Thymus (tissue), 11 donors: Measurements from ENCODE around the gene SHANK1. TPM values are rescaled to one million over a fixed set of nuclear protein-coding genes. Genes with fewer than 3 reads are reported as not detected.
A peak's percentile ranks its signal among the peaks of the same experiment; 100 is the strongest.

Experiments used
- DNase-seq, 9 donors: peaks; one replicate each; pipeline ENCODE4 v3.0.0-alpha.2; 2013; ENCODE audit warnings: low spot score in 9 of 9, low read depth in 6 of 9, missing footprints in 1 of 9
- H3K27ac ChIP-seq, 2 donors: one replicate each; pipeline ENCODE4 v1.5.1; 2013; ENCODE audit warnings: control low read depth in 1 of 2, low read depth in 1 of 2, low read length in 1 of 2, mild to moderate bottlenecking in 1 of 2, moderate library complexity in 1 of 2
- H3K27me3 ChIP-seq, 2 donors: one replicate each; pipeline ENCODE4 v1.5.1; 2013; ENCODE audit warnings: low read length in 1 of 2; ENCODE audit not compliant: control insufficient read depth in 2 of 2, insufficient read depth in 1 of 2
- H3K36me3 ChIP-seq, 2 donors: one replicate each; pipeline ENCODE4 v1.5.1; 2013; ENCODE audit warnings: low read length in 1 of 2, mild to moderate bottlenecking in 1 of 2, moderate library complexity in 1 of 2; ENCODE audit not compliant: control insufficient read depth in 2 of 2, insufficient read depth in 2 of 2
- H3K4me1 ChIP-seq, 2 donors: one replicate each; pipeline ENCODE4 v1.5.1; 2013; ENCODE audit warnings: low read length in 2 of 2; ENCODE audit not compliant: control insufficient read depth in 2 of 2, insufficient read depth in 2 of 2
- H3K4me3 ChIP-seq, 2 donors: one replicate each; pipeline ENCODE4 v1.5.1; 2013; ENCODE audit warnings: low read length in 2 of 2, control low read depth in 1 of 2, mild to moderate bottlenecking in 1 of 2
- H3K9me3 ChIP-seq, 2 donors: one replicate each; pipeline ENCODE4 v1.5.1; 2013; ENCODE audit warnings: low read length in 1 of 2, mild to moderate bottlenecking in 1 of 2; ENCODE audit not compliant: control insufficient read depth in 2 of 2, insufficient read depth in 1 of 2
- WGBS: extraction: QIAGEN DNeasy Blood & Tissue Kit; methylation state at CpG from one replicate; pipeline ENCODE4 v1.1.7; 2013; 5-methylcytosine and 5-hydroxymethylcytosine counted together
- polyA plus RNA-seq: library from polyadenylated mRNA; stranded (reverse); fragments of 200-250 nt; gene quantifications from one replicate; pipeline ENCODE4 v1.2.3, GENCODE V29; 2013
- total RNA-seq: library from RNA; stranded (reverse); fragments of 120-200 nt; gene quantifications from one replicate; pipeline ENCODE4 v1.2.4, GENCODE V29; 2013
- donor health status: healthy.

Gene SHANK1
- total and polyA plus RNA-seq, 2 donors, result 0.39 to 1.8 TPM

DNA sequence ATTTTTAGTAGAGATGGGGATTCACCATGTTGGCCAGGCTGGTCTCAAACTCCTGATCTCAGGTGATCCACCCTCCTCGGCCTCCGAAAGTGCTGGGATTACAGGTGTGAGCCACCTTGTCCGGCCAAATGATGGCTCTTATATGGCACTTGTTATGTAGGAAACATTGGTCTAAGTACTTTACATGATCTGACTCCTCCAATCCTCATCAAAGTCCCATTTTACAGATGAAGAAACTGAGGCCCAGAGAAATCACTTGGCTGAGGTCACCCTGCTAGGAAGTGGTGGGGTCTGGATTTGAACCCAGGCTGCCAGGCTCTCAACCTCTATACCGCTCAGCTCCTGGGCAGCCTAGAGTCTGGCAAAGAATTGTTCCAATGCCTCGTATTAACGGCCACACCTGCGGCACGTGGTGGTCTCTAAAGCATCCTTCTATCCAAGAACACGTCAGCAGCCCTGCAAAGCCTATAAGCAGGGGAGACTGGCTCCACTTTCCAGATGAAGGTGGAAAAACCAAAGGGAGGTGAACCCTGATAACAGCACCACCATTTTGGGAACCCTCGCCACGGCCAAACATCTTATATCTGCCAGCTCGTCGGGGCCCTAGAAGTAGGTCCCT, 18.1 kb downstream of the SHANK1 start:
- H3K4me1 ChIP-seq, result no peaks in the 10 kb centered on the region
- 95% methylated on average over 13 of the region's 13 CpGs for WGBS
- H3K27me3 ChIP-seq, result peaks cover 10 to 40% of the 10 kb centered on the region in 2 donors

GRCh38 chr19:50697414-50698124, 22.0 kb downstream of the SHANK1 start:
- Histone ChIP-seq H3K27ac (no peak overlapping the region), H3K27me3 (peaks cover 38 to 50% of the 10 kb centered on the region in 2 donors), H3K9me3 (peaks cover 0 to 1% of the 10 kb centered on the region in 2 donors), H3K36me3 (no peaks in the 10 kb centered on the region), H3K4me3 (no peak overlapping the region), H3K4me1 (peaks cover 3 to 4% of the 10 kb centered on the region in 2 donors)
- DNase-seq, result no peak
- 83% methylated on average over 13 of the region's 13 CpGs for WGBS

More for the DNA sequence above, 18.1 kb downstream of the SHANK1 start:
- no peak for DNase-seq
- H3K27ac ChIP-seq, result no peak overlapping the region
- no peak overlapping the region for H3K4me3 ChIP-seq
- no peaks in the 10 kb centered on the region for H3K36me3 ChIP-seq
- no peaks in the 10 kb centered on the region for H3K9me3 ChIP-seq

- no peak overlapping the region for H3K4me3 ChIP-seq
- WGBS, result 54% methylated on average over 15 of the region's 15 CpGs
- peaks cover 3 to 4% of the 10 kb centered on the region in 2 donors for H3K4me1 ChIP-seq
- no peak for DNase-seq
- no peak overlapping the region for H3K27ac ChIP-seq
- H3K36me3 ChIP-seq, result no peaks in the 10 kb centered on the region
- H3K27me3 ChIP-seq, result peaks cover 37 to 49% of the 10 kb centered on the region in 2 donors
- peaks cover 0 to 1% of the 10 kb centered on the region in 2 donors for H3K9me3 ChIP-seq
These were observed 23.5 kb downstream of the SHANK1 start for GRCh38 chr19:50696094-50696483.

DNA sequence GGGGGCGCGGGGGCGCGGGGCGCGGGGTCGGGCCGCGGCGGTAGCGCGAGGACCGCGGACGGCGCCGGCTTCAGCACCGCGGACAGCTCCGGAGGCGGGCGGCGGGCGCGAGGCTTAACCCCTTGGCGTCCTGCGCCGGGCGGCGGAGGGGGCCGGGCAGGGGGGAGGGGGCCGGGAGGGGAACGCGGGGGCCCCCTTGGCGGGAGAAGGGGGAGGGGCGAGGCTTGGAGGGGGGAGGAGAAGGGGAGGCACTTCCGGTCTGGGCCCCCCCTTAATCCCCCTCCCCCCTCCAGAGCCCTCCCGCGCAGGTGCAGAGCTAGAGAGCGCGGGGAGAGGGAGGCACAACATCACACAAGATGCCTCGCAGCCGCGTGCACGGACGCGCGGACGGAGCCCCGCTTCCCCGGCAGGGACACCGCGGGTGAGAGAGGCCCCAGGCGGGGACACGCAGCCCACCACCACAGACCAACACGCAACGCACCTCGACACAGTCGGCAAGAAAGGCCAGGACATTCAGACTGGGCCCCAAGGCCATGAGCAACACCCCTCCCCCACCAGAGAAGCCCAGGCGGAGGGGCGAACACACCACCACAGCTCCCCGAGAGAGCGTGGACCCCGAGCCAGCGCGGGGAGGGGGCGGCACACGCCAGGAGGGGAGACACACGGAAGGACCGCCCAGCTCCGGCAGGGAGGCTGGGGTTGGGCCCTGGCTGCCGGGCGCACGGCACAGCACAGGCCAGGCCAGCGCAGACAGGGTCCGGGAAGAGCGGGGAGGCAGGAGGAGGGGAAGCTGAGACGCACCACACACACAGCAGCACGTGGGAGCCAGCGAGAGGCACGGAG, 24.1 kb downstream of the SHANK1 start:
- 4% methylated on average over 80 of the region's 81 CpGs for WGBS

DNA sequence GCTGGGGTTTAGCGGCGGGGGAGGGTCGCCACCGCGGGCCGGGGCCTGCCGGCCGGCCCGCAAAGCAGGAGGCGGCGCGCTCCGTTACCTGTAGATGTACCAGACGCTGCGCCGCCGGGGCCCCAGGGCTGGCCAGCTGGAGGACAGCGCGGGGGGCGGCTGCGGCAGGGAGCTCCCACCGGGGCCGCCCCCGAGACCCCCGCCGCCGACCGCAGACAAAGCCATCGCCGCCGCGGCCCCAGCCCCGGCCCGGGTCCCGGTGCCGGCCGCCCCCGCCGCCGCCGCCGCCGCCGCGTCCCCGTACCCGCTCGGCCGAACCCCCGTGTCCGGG, 24.8 kb downstream of the SHANK1 start:
- peaks cover 3 to 4% of the 10 kb centered on the region in 2 donors for H3K4me1 ChIP-seq
- no peak overlapping the region for H3K4me3 ChIP-seq
- WGBS, result 4% methylated on average over 44 of the region's 51 CpGs
- no peaks in the 10 kb centered on the region for H3K36me3 ChIP-seq
- H3K27me3 ChIP-seq, result peaks cover 37 to 49% of the 10 kb centered on the region in 2 donors
- H3K9me3 ChIP-seq, result peaks cover 0 to 1% of the 10 kb centered on the region in 2 donors
- DNase-seq, result no peak
- H3K27ac ChIP-seq, result no peak overlapping the region

More for the DNA sequence above, 24.1 kb downstream of the SHANK1 start:
- Histone ChIP-seq H3K4me3 (no peak overlapping the region), H3K9me3 (peaks cover 0 to 1% of the 10 kb centered on the region in 2 donors), H3K27ac (no peak overlapping the region), H3K27me3 (peaks cover 37 to 49% of the 10 kb centered on the region in 2 donors), H3K36me3 (no peaks in the 10 kb centered on the region), H3K4me1 (peaks cover 3 to 4% of the 10 kb centered on the region in 2 donors)
- peak in 2 of 9 donors; percentile 37 to 53 for DNase-seq

- H3K27me3 ChIP-seq, result peaks cover 39 to 52% of the 10 kb centered on the region in 2 donors
- no peak overlapping the region for H3K4me3 ChIP-seq
- H3K9me3 ChIP-seq, result peaks cover 0 to 1% of the 10 kb centered on the region in 2 donors
- H3K27ac ChIP-seq, result no peak overlapping the region
- DNase-seq, result no peak
- 12% methylated on average over 23 of the region's 23 CpGs for WGBS
- no peaks in the 10 kb centered on the region for H3K36me3 ChIP-seq
- peaks cover 3 to 4% of the 10 kb centered on the region in 2 donors for H3K4me1 ChIP-seq
These were observed 26.3 kb downstream of the SHANK1 start for GRCh38 chr19:50693064-50693975.

DNA sequence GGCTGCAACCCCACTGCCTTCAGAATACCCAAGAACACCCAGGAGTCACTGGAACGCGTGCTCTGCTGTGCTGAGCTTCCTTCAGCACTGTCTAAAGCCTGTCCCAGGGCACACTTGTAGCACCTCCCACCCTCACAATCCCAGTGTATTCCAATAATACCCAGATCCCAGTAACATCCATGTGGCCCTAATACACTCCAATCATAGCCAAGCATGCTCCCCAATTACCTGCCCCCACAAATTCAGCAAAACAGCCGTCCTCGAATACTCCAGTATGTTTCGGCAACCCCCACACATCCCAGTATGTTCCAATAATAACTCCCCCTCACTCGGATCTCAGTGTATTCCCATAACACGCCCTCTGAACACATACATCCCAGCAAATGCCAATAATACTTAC, 29.2 kb downstream of the SHANK1 start:
- H3K4me3 ChIP-seq, result no peak overlapping the region
- H3K4me1 ChIP-seq, result peaks cover under 1% of the 10 kb centered on the region in 2 donors
- no peaks in the 10 kb centered on the region for H3K36me3 ChIP-seq
- WGBS, result 85% methylated on average over 7 of the region's 7 CpGs
- H3K27me3 ChIP-seq, result peaks cover 46 to 59% of the 10 kb centered on the region in 2 donors
- no peak for DNase-seq
- H3K9me3 ChIP-seq, result no peaks in the 10 kb centered on the region
- H3K27ac ChIP-seq, result no peak overlapping the region

DNA sequence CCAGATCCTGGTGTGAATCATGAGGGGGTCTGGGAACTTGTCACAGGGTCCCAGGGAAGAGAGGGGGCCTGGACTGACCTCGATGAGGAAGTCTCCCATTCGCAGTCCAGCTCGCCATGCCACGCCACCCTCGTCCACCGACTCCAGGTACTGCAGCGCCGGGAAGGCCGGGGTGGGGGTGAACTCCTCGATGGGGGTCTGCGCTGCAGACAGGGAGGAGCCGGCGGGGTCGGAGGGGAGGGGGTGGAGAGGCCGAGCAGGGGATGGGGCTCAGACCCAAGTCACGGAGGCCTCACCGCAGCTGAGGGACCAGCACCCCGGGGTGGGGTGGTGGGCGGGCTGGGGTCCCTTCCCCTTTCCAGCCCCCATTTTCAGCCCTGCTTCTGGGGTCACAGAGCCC, 30.8 kb downstream of the SHANK1 start:
- Histone ChIP-seq H3K27me3 (peaks cover 29 to 53% of the 10 kb centered on the region in 2 donors), H3K4me1 (no peaks in the 10 kb centered on the region), H3K36me3 (no peaks in the 10 kb centered on the region), H3K27ac (no peak overlapping the region), H3K9me3 (no peaks in the 10 kb centered on the region), H3K4me3 (no peak overlapping the region)
- 74% methylated on average over 19 of the region's 19 CpGs for WGBS
- DNase-seq, result no peak
